ENCODE results near the gene FAM89A. TPM values are rescaled to one million over a fixed set of nuclear protein-coding genes. Genes with fewer than 3 reads are reported as not detected.

FAM89A gene
- total and polyA plus RNA-seq, 9 of the 15 experiments (the other 6 are each of a cell fraction or from before 2014, with no cell fraction given), result 8.7 to 66.2 (median 43.3) TPM

- TF ChIP-seq RBM14 (IDR thresholded peaks at IDR 0.05; ENCODE audit: borderline replicate concordance, insufficient read depth, low read depth, low read length), result no peak
- peak; percentile 93 for TF ChIP-seq FOXP1 (CRISPR knock-in tag; IDR thresholded peaks at IDR 0.05)
- TF ChIP-seq ZBTB2 (IDR thresholded peaks at IDR 0.05), result peak; percentile 92
- TF ChIP-seq CREM (IDR thresholded peaks at IDR 0.05; ENCODE audit: low read depth), result peak; percentile 97
- TF ChIP-seq SLC30A9 (CRISPR knock-in tag; IDR thresholded peaks at IDR 0.05), result no peak
- TF ChIP-seq POLR2G (IDR thresholded peaks at IDR 0.05; ENCODE audit: low read depth, low read length), result peak; percentile 93
- peak; percentile 83 for TF ChIP-seq RBBP5 (IDR thresholded peaks at IDR 0.05; ENCODE audit: borderline replicate concordance, insufficient read depth, low read length, poor library complexity, severe bottlenecking)
- no peak; the same call in 1 of the 2 replicates for TF ChIP-seq STAG1 (CRISPR knock-in tag; IDR thresholded peaks at IDR 0.05; ENCODE audit: borderline replicate concordance)
- TF ChIP-seq TOE1 (IDR thresholded peaks at IDR 0.05; ENCODE audit: borderline replicate concordance), result peak; percentile 40; the same call in 1 of the 2 replicates
- 0 out of 2 replicates have a peak, but pooled peaks have one; percentile 60 for TF ChIP-seq TOE1 (CRISPR knock-in tag; IDR thresholded peaks at IDR 0.05; ENCODE audit: borderline replicate concordance, low read depth)
- TF ChIP-seq ZNF217 (CRISPR knock-in tag; IDR thresholded peaks at IDR 0.05), result no peak
- no peak for TF ChIP-seq HOXB6 (CRISPR knock-in tag; IDR thresholded peaks at IDR 0.05; ENCODE audit: borderline replicate concordance)
- TF ChIP-seq ZNF174 (CRISPR knock-in tag; IDR thresholded peaks at IDR 0.05), result no peak
- TF ChIP-seq DDX20 (tag; IDR thresholded peaks at IDR 0.05; ENCODE audit: low read depth), result no peak
- 0 out of 2 replicates have a peak, but pooled peaks have one; percentile 3 for TF ChIP-seq ZNF282 (CRISPR knock-in tag; IDR thresholded peaks at IDR 0.05)
- no peak for TF ChIP-seq ZNF12 (CRISPR knock-in tag; IDR thresholded peaks at IDR 0.05)
- no peak; the same call in 1 of the 2 replicates for TF ChIP-seq LCOR (CRISPR knock-in tag; IDR thresholded peaks at IDR 0.05)
- no peak for TF ChIP-seq NFE2 (IDR thresholded peaks at IDR 0.05; ENCODE audit: low read depth)
- no peak for TF ChIP-seq ZBTB5 (IDR thresholded peaks at IDR 0.05)
- TF ChIP-seq POLR2AphosphoS2 (IDR thresholded peaks at IDR 0.05; ENCODE audit: low read length), result no peak
- no peak for TF ChIP-seq ZNF518B (CRISPR knock-in tag; IDR thresholded peaks at IDR 0.05)
Observed at GRCh38 chr1:230978491-230979388, 61.3 kb downstream of the FAM89A start, which contains the start of the genes ARV1 and TTC13 (continued).

All from K562 (cell line).